B cell (primary cell): Measurements from ENCODE around the gene ARHGAP22. TPM values are rescaled to one million over a fixed set of nuclear protein-coding genes. Genes with fewer than 3 reads are reported as not detected.

Experiments used
- ATAC-seq: fragments of 200-7000 bp; cut with Tn5 transposase; one replicate; pipeline ENCODE4 v1.10.0; 2021; ENCODE audit warnings: low read depth, mild to moderate bottlenecking, moderate number of reproducible peaks, moderate library complexity
- CTCF ChIA-PET: fragments of 350-600 bp; sonication (Branson Sonifier 250); formaldehyde crosslinking; loops from one replicate; lab custom pipeline; 2021; ENCODE audit warnings: antibody characterized with exemption, inconsistent platforms; lab: Charles Lee
- POLR2A ChIA-PET: fragments of 350-600 bp; sonication (Branson Sonifier 250); formaldehyde crosslinking; loops from one replicate; lab custom pipeline; 2021; ENCODE audit warnings: antibody characterized with exemption; lab: Charles Lee
- DNase-seq: peaks from one replicate; pipeline ENCODE4 v3.0.0; 2013
- H2AFZ ChIP-seq: 2 replicates; pipeline ENCODE4 v1.6.1; 2012; ENCODE audit warnings: mild to moderate bottlenecking, low read depth, low read length; ENCODE audit not compliant: insufficient read depth, poor library complexity, severe bottlenecking
- H3K27ac ChIP-seq, 2 donors: 1 replicate in 1 of 2; 2 replicates in 1 of 2; pipeline ENCODE4 v1.5.1; 2012 to 2013; ENCODE audit warnings: low read length in 2 of 2, mild to moderate bottlenecking in 2 of 2, moderate library complexity in 1 of 2
- H3K27me3 ChIP-seq, 4 experiments: fragments of 200-600 bp in 1 of 4; sonication (generic) in 1 of 4; replicated peaks in 1 of 4; 1 replicate in 2 of 4; 2 replicates in 2 of 4; pipeline versions ENCODE4 v1.6.1 to v1.7.0; 2013 to 2016; ENCODE audit warnings: low read length in 3 of 4, mild to moderate bottlenecking in 2 of 4, mixed read lengths in 1 of 4, moderate library complexity in 1 of 4; ENCODE audit not compliant: insufficient read depth in 4 of 4, control insufficient read depth in 3 of 4; ENCODE audit errors: control extremely low read depth in 1 of 4
- H3K36me3 ChIP-seq, 2 experiments: replicated peaks in 1 of 2; 1 replicate in 1 of 2; 2 replicates in 1 of 2; pipeline versions ENCODE4 v1.6.1 to v1.7.1; 2013; ENCODE audit warnings: low read length in 1 of 2; ENCODE audit not compliant: insufficient read depth in 2 of 2, control insufficient read depth in 1 of 2; ENCODE audit errors: control extremely low read depth in 1 of 2, extremely low read depth in 1 of 2
- H3K4me1 ChIP-seq, 2 donors: fragments of 200-600 bp in 1 of 2; sonication (generic) in 1 of 2; 1 replicate in 1 of 2; 2 replicates in 1 of 2; pipeline versions ENCODE4 v1.5.1 to v1.6.1; 2013 to 2017; ENCODE audit warnings: low read length in 2 of 2; ENCODE audit not compliant: control insufficient read depth in 2 of 2, insufficient read depth in 2 of 2
- H3K4me2 ChIP-seq: replicated peaks from 2 replicates; pipeline ENCODE3; 2012; ENCODE audit warnings: mild to moderate bottlenecking, low read depth, low read length; ENCODE audit not compliant: poor library complexity, severe bottlenecking
- H3K4me3 ChIP-seq, 5 experiments: fragments of 200-600 bp in 1 of 5; sonication (generic) in 1 of 5; 1 replicate in 3 of 5; 2 replicates in 2 of 5; pipeline versions ENCODE4 v1.5.1 to v1.7.0; 2011 to 2016; ENCODE audit warnings: low read length in 4 of 5, mild to moderate bottlenecking in 4 of 5, low read depth in 2 of 5, control low read depth in 1 of 5, moderate library complexity in 1 of 5; ENCODE audit not compliant: insufficient read depth in 1 of 5; ENCODE audit errors: control extremely low read depth in 1 of 5, extremely low read depth in 1 of 5
- H3K79me2 ChIP-seq: fragments of 200-600 bp; sonication (generic); one replicate; pipeline ENCODE4 v1.6.0; 2016; ENCODE audit warnings: low read length; ENCODE audit not compliant: control insufficient read depth, insufficient read depth
- H3K9ac ChIP-seq: fragments of 200-600 bp; sonication (generic); 2 replicates; pipeline ENCODE4 v1.6.1; 2017; ENCODE audit warnings: mild to moderate bottlenecking, low read length, moderate library complexity
- H3K9me3 ChIP-seq, 3 donors: one replicate each; pipeline versions ENCODE4 v1.6.1 to v1.7.1; 2013; ENCODE audit warnings: low read length in 2 of 3; ENCODE audit not compliant: control insufficient read depth in 2 of 3, insufficient read depth in 1 of 3; ENCODE audit errors: control extremely low read depth in 1 of 3
- H4K20me1 ChIP-seq: 2 replicates; pipeline ENCODE4 v1.6.0; 2012; ENCODE audit warnings: mild to moderate bottlenecking, low read length; ENCODE audit not compliant: insufficient read depth, control insufficient read depth, poor library complexity, severe bottlenecking
- H3K27ac Mint-ChIP-seq: one replicate; pipeline ENCODE4 v1.8.0; 2021; ENCODE audit warnings: mixed read lengths
- H3K27me3 Mint-ChIP-seq: one replicate; pipeline ENCODE4 v1.8.0; 2021; ENCODE audit warnings: mixed read lengths
- H3K4me1 Mint-ChIP-seq: one replicate; pipeline ENCODE4 v1.8.0; 2021; ENCODE audit warnings: mixed read lengths
- H3K4me3 Mint-ChIP-seq: one replicate; pipeline ENCODE4 v1.8.0; 2021; ENCODE audit warnings: mixed read lengths
- H3K9me3 Mint-ChIP-seq: one replicate; pipeline ENCODE4 v1.8.0; 2022; ENCODE audit warnings: mixed read lengths; ENCODE audit not compliant: insufficient read depth
- CTCF ChIP-seq: fragments of 200-600 bp; IDR thresholded peaks from one replicate; pipeline ENCODE4 v1.8.0; 2022; ENCODE audit warnings: antibody characterized with exemption, mild to moderate bottlenecking
- EZH2 ChIP-seq: IDR thresholded peaks from 2 replicates; pipeline ENCODE4 v1.6.1; 2012; ENCODE audit warnings: borderline replicate concordance, low read depth, mild to moderate bottlenecking, moderate library complexity, low read length; ENCODE audit not compliant: insufficient read depth, poor library complexity, severe bottlenecking
- WGBS: methylation state at CpG from one replicate; pipeline ENCODE4 v1.1.5; 2013; ENCODE audit warnings: missing lambda C conversion rate; ENCODE audit not compliant: insufficient coverage; 5-methylcytosine and 5-hydroxymethylcytosine counted together
- intact Hi-C: fragments of 100-400 bp; cut with micrococcal nuclease; formaldehyde crosslinking; loops from one replicate; pipeline ENCODE4 v1.10.0; 2022
- polyA plus RNA-seq: library from polyadenylated mRNA; depleted of rRNA; stranded (reverse); fragments of >200 nt; gene quantifications from 2 replicates; pipeline ENCODE4 v1.2.3, GENCODE V29; 2012
- total RNA-seq, 2 donors: library from RNA; stranded (reverse); fragments of 120-200 nt in 1 of 2; gene quantifications; 1 replicate in 1 of 2; 2 replicates in 1 of 2; pipeline versions ENCODE4 v1.2.3 to v1.2.4, GENCODE V29; 2013 to 2022

The ARHGAP22 gene
- total and polyA plus RNA-seq, 2 donors (not counting 1 experiment from before 2014, with no cell fraction given), result 1.9 to 2.0 TPM

- Histone ChIP-seq H3K4me1 (peaks cover 12 to 16% of the 10 kb centered on the region in 2 donors), H3K36me3 (no peaks in the 10 kb centered on the region), H2AFZ (no peak overlapping the region), H3K27ac (no peak overlapping the region), H3K4me3 (no peak overlapping the region), H3K79me2 (no peaks in the 10 kb centered on the region), H3K9me3 (peaks cover 0 to 13% (median 0%) of the 10 kb centered on the region in 3 donors), H4K20me1 (no peaks in the 10 kb centered on the region), H3K4me2 (no peak overlapping the region), H3K9ac (no peak overlapping the region), H3K27me3 (no peaks in the 10 kb centered on the region)
- Mint-ChIP-seq H3K9me3 (no peaks in the 10 kb centered on the region), H3K4me1 (peaks cover 34% of the 10 kb centered on the region), H3K27ac (no peak overlapping the region), H3K4me3 (no peak overlapping the region), H3K27me3 (no peaks in the 10 kb centered on the region)
- intact Hi-C loops, result no loop called here
- DNase-seq, result no peak
- WGBS, result 90% methylated on average over 2 of the region's 2 CpGs
- ChIA-PET CTCF (interaction anchor here (0.5 to 5.1 kb wide), 8 partner anchors 9 to 69 kb away, joined by 3 to 26 read pairs (median 4); no protein-coding TSS in a partner anchor), POLR2A (no interaction called here)
- TF ChIP-seq EZH2, result no peak
- TF ChIP-seq CTCF, result no peak
- no peak for ATAC-seq
Measured at GRCh38 chr10:48587101-48587500, 17.8 kb downstream of the ARHGAP22 start.

DNA sequence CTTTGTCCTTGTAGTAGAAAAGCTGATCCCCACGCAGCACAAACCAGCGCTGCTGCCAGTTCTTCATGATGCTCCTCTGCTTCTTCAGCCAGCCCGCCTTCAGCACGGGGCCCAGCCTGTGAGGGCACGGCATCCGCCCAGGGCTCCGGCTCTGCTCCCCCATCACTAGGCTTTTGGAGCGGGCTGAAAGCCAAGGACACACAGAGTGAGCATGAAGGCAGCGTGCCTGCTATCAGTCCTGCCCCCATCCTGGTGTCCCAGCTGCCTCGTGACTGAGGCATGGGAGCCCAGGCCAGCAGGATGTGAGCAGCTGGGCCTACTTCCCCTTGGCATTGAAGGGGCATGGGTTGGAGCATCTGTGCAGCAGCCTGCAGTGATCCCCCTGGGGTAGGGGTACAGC is 21.9 kb downstream of the ARHGAP22 start:
- Histone ChIP-seq H3K79me2 (no peaks in the 10 kb centered on the region), H2AFZ (no peak overlapping the region), H4K20me1 (no peaks in the 10 kb centered on the region), H3K36me3 (no peaks in the 10 kb centered on the region), H3K27me3 (no peaks in the 10 kb centered on the region), H3K27ac (no peak overlapping the region), H3K4me3 (no peak overlapping the region), H3K4me1 (peaks cover 27 to 42% of the 10 kb centered on the region in 2 donors), H3K4me2 (no peak overlapping the region), H3K9me3 (peaks cover 0 to 13% (median 0%) of the 10 kb centered on the region in 3 donors), H3K9ac (no peak overlapping the region)
- Mint-ChIP-seq H3K4me1 (peaks cover 71% of the 10 kb centered on the region), H3K27me3 (no peaks in the 10 kb centered on the region), H3K27ac (no peak overlapping the region), H3K9me3 (no peaks in the 10 kb centered on the region), H3K4me3 (no peak overlapping the region)
- DNase-seq (no peak), ATAC-seq (no peak)
- ChIA-PET CTCF (interaction anchor here (1.3 kb wide), 1 partner anchor 73 kb away, joined by 3 read pairs; no protein-coding TSS in a partner anchor), POLR2A (no interaction called here)
- TF ChIP-seq CTCF (no peak), EZH2 (no peak)
- intact Hi-C loops, result no loop called here
- WGBS, result 90% methylated on average over 10 of the region's 10 CpGs
